ENCODE results near the gene SCN9A. TPM values are rescaled to one million over a fixed set of nuclear protein-coding genes. Genes with fewer than 3 reads are reported as not detected.
"Not testable (repeated sequence)": the region's sequence is repeated elsewhere in the genome, so short reads cannot be mapped to it uniquely, and the experiment has no call there.

The SCN9A gene
- total RNA-seq, 1 donor from 2014 or later = 0.13 TPM

- H3K27ac Mint-ChIP-seq; H3K4me3 Mint-ChIP-seq; H3K4me1 Mint-ChIP-seq (ENCODE audit: low read depth); H3K27me3 Mint-ChIP-seq (ENCODE audit: insufficient read depth); intact Hi-C loops (cut with micrococcal nuclease); H3K36me3 Mint-ChIP-seq (ENCODE audit: low read depth); DNase-seq (ENCODE audit: low spot score): not testable (repeated sequence)
- H3K9me3 Mint-ChIP-seq = peaks cover 21% of the 10 kb centered on the region
These were observed 165.8 kb downstream of the SCN9A start for GRCh38 chr2:166209944-166210343.

GRCh38 chr2:166209367-166209766 lies 166.4 kb downstream of the SCN9A start:
- H3K4me3 Mint-ChIP-seq; H3K36me3 Mint-ChIP-seq (ENCODE audit: low read depth); H3K27me3 Mint-ChIP-seq (ENCODE audit: insufficient read depth); H3K27ac Mint-ChIP-seq; intact Hi-C loops (cut with micrococcal nuclease); DNase-seq (ENCODE audit: low spot score); H3K4me1 Mint-ChIP-seq (ENCODE audit: low read depth): not testable (repeated sequence)
- H3K9me3 Mint-ChIP-seq = peaks cover 19% of the 10 kb centered on the region

GRCh38 chr2:166206153-166206552 lies 169.6 kb downstream of the SCN9A start:
- H3K27me3 Mint-ChIP-seq (ENCODE audit: insufficient read depth); H3K27ac Mint-ChIP-seq; H3K4me1 Mint-ChIP-seq (ENCODE audit: low read depth); H3K36me3 Mint-ChIP-seq (ENCODE audit: low read depth); intact Hi-C loops (cut with micrococcal nuclease); DNase-seq (ENCODE audit: low spot score); H3K4me3 Mint-ChIP-seq: not testable (repeated sequence)
- H3K9me3 Mint-ChIP-seq = peaks cover 19% of the 10 kb centered on the region

- Mint-ChIP-seq H3K27ac (no peak overlapping the region), H3K27me3 (ENCODE audit: insufficient read depth) (no peaks in the 10 kb centered on the region), H3K4me1 (ENCODE audit: low read depth) (no peaks in the 10 kb centered on the region), H3K4me3 (no peak overlapping the region), H3K36me3 (ENCODE audit: low read depth) (no peaks in the 10 kb centered on the region), H3K9me3 (peaks cover 7% of the 10 kb centered on the region)
- DNase-seq (ENCODE audit: low spot score) = no peak
- intact Hi-C loops (cut with micrococcal nuclease) = no loop called here
These were observed 173.0 kb downstream of the SCN9A start for GRCh38 chr2:166202778-166203177.

GRCh38 chr2:166197446-166197845 lies 178.3 kb downstream of the SCN9A start:
- H3K36me3 Mint-ChIP-seq (ENCODE audit: low read depth) = no peaks in the 10 kb centered on the region
- intact Hi-C loops (cut with micrococcal nuclease) = no loop called here
- H3K9me3 Mint-ChIP-seq = no peaks in the 10 kb centered on the region
- no peak overlapping the region for H3K4me3 Mint-ChIP-seq
- H3K27me3 Mint-ChIP-seq (ENCODE audit: insufficient read depth) = no peaks in the 10 kb centered on the region
- DNase-seq (ENCODE audit: low spot score) = no peak
- H3K27ac Mint-ChIP-seq = no peak overlapping the region
- no peaks in the 10 kb centered on the region for H3K4me1 Mint-ChIP-seq (ENCODE audit: low read depth)

GRCh38 chr2:166193407-166193806 lies 182.3 kb downstream of the SCN9A start:
- H3K36me3 Mint-ChIP-seq (ENCODE audit: low read depth) = no peaks in the 10 kb centered on the region
- no peaks in the 10 kb centered on the region for H3K9me3 Mint-ChIP-seq
- no peak for DNase-seq (ENCODE audit: low spot score)
- H3K27ac Mint-ChIP-seq = no peak overlapping the region
- no peaks in the 10 kb centered on the region for H3K27me3 Mint-ChIP-seq (ENCODE audit: insufficient read depth)
- intact Hi-C loops (cut with micrococcal nuclease) = no loop called here
- H3K4me3 Mint-ChIP-seq = no peak overlapping the region
- H3K4me1 Mint-ChIP-seq (ENCODE audit: low read depth) = no peaks in the 10 kb centered on the region

GRCh38 chr2:166188084-166188483 lies 187.7 kb downstream of the SCN9A start:
- Mint-ChIP-seq H3K27me3 (ENCODE audit: insufficient read depth) (no peaks in the 10 kb centered on the region), H3K4me3 (no peak overlapping the region), H3K9me3 (no peaks in the 10 kb centered on the region), H3K4me1 (ENCODE audit: low read depth) (no peaks in the 10 kb centered on the region), H3K27ac (no peak overlapping the region), H3K36me3 (ENCODE audit: low read depth) (no peaks in the 10 kb centered on the region)
- intact Hi-C loops (cut with micrococcal nuclease) = no loop called here
- no peak for DNase-seq (ENCODE audit: low spot score)

- Mint-ChIP-seq H3K9me3 (no peaks in the 10 kb centered on the region), H3K4me3 (no peak overlapping the region), H3K4me1 (ENCODE audit: low read depth) (no peaks in the 10 kb centered on the region), H3K36me3 (ENCODE audit: low read depth) (no peaks in the 10 kb centered on the region), H3K27ac (no peak overlapping the region), H3K27me3 (ENCODE audit: insufficient read depth) (no peaks in the 10 kb centered on the region)
- DNase-seq (ENCODE audit: low spot score) = no peak
- intact Hi-C loops (cut with micrococcal nuclease) = no loop called here
These were observed 191.0 kb downstream of the SCN9A start for GRCh38 chr2:166184789-166185188.

- H3K27me3 Mint-ChIP-seq (ENCODE audit: insufficient read depth) = no peaks in the 10 kb centered on the region
- no peak overlapping the region for H3K27ac Mint-ChIP-seq
- no peak overlapping the region for H3K4me3 Mint-ChIP-seq
- no peaks in the 10 kb centered on the region for H3K4me1 Mint-ChIP-seq (ENCODE audit: low read depth)
- H3K9me3 Mint-ChIP-seq = no peaks in the 10 kb centered on the region
- no peak for DNase-seq (ENCODE audit: low spot score)
- intact Hi-C loops (cut with micrococcal nuclease) = loop anchor here (1.0 kb wide), 2 partner anchors 124 to 227 kb away; no protein-coding TSS in a partner anchor
- H3K36me3 Mint-ChIP-seq (ENCODE audit: low read depth) = no peaks in the 10 kb centered on the region
These were observed 194.0 kb downstream of the SCN9A start for GRCh38 chr2:166181813-166182154.

- no peak for DNase-seq (ENCODE audit: low spot score)
- intact Hi-C loops (cut with micrococcal nuclease) = loop anchor here (1.0 kb wide), 2 partner anchors 124 to 227 kb away; no protein-coding TSS in a partner anchor
- no peaks in the 10 kb centered on the region for H3K4me1 Mint-ChIP-seq (ENCODE audit: low read depth)
- no peak overlapping the region for H3K4me3 Mint-ChIP-seq
- no peaks in the 10 kb centered on the region for H3K27me3 Mint-ChIP-seq (ENCODE audit: insufficient read depth)
- H3K27ac Mint-ChIP-seq = no peak overlapping the region
- no peaks in the 10 kb centered on the region for H3K9me3 Mint-ChIP-seq
- no peaks in the 10 kb centered on the region for H3K36me3 Mint-ChIP-seq (ENCODE audit: low read depth)
These were observed 194.6 kb downstream of the SCN9A start for GRCh38 chr2:166180951-166181812.

- H3K36me3 Mint-ChIP-seq (ENCODE audit: low read depth) = no peaks in the 10 kb centered on the region
- H3K27ac Mint-ChIP-seq = no peak overlapping the region
- DNase-seq (ENCODE audit: low spot score) = no peak
- H3K4me1 Mint-ChIP-seq (ENCODE audit: low read depth) = no peaks in the 10 kb centered on the region
- H3K9me3 Mint-ChIP-seq = no peaks in the 10 kb centered on the region
- no peaks in the 10 kb centered on the region for H3K27me3 Mint-ChIP-seq (ENCODE audit: insufficient read depth)
- intact Hi-C loops (cut with micrococcal nuclease) = loop anchor here (10.0 kb wide), 1 partner anchor 206 kb away; no protein-coding TSS in a partner anchor
- no peak overlapping the region for H3K4me3 Mint-ChIP-seq
These were observed 196.5 kb downstream of the SCN9A start for GRCh38 chr2:166179201-166179600.

- Mint-ChIP-seq H3K27ac (no peak overlapping the region), H3K36me3 (ENCODE audit: low read depth) (no peaks in the 10 kb centered on the region), H3K4me1 (ENCODE audit: low read depth) (no peaks in the 10 kb centered on the region), H3K27me3 (ENCODE audit: insufficient read depth) (peaks cover 2% of the 10 kb centered on the region), H3K9me3 (no peaks in the 10 kb centered on the region), H3K4me3 (no peak overlapping the region)
- no peak for DNase-seq (ENCODE audit: low spot score)
- intact Hi-C loops (cut with micrococcal nuclease) = loop anchor here (10.0 kb wide), 1 partner anchor 212 kb away; no protein-coding TSS in a partner anchor
These were observed 202.5 kb downstream of the SCN9A start for GRCh38 chr2:166173263-166173662.

GRCh38 chr2:166171216-166171615 lies 204.5 kb downstream of the SCN9A start:
- Mint-ChIP-seq H3K4me3 (no peak overlapping the region), H3K9me3 (no peaks in the 10 kb centered on the region), H3K36me3 (ENCODE audit: low read depth) (no peaks in the 10 kb centered on the region), H3K27me3 (ENCODE audit: insufficient read depth) (peaks cover 2% of the 10 kb centered on the region), H3K27ac (no peak overlapping the region), H3K4me1 (ENCODE audit: low read depth) (no peaks in the 10 kb centered on the region)
- intact Hi-C loops (cut with micrococcal nuclease) = loop anchor here (10.0 kb wide), 1 partner anchor 214 kb away; no protein-coding TSS in a partner anchor
- DNase-seq (ENCODE audit: low spot score) = no peak

Measured in activated T-helper 1 cell treated with anti-CD3 and anti-CD28 coated beads, Interleukin-12 subunit alpha, Interleukin-12 subunit beta, Interleukin-2, Interleukin-4 antibody, amounts not matched to agents 30 ng/mL and 10 ng/mL and 1 ng/mL, durations not matched to agents 14 hours and 24 hours and 36 hours (primary cell).